Activated naive CD8-positive, alpha-beta T cell treated with anti-CD3 and anti-CD28 coated beads for 36 hours (primary cell): ENCODE measurements around the gene ZNF552. TPM values are rescaled to one million over a fixed set of nuclear protein-coding genes. Genes with fewer than 3 reads are reported as not detected.
A peak's percentile ranks its signal among the peaks of the same experiment; 100 is the strongest.

Experiments
- DNase-seq: peaks from one replicate; pipeline ENCODE4 v3.0.0; 2021
- H3K27ac Mint-ChIP-seq: one replicate; pipeline ENCODE4 v1.8.0; 2022; ENCODE audit warnings: mild to moderate bottlenecking, moderate library complexity, mixed read lengths
- H3K27me3 Mint-ChIP-seq: one replicate; pipeline ENCODE4 v1.8.0; 2022; ENCODE audit warnings: mild to moderate bottlenecking, mixed read lengths
- H3K36me3 Mint-ChIP-seq: one replicate; pipeline ENCODE4 v1.8.0; 2021; ENCODE audit warnings: mild to moderate bottlenecking, mixed read lengths
- H3K4me1 Mint-ChIP-seq: one replicate; pipeline ENCODE4 v1.8.0; 2021; ENCODE audit warnings: mixed read lengths
- H3K4me3 Mint-ChIP-seq: one replicate; pipeline ENCODE4 v1.8.0; 2022; ENCODE audit warnings: mild to moderate bottlenecking, moderate library complexity, mixed read lengths
- H3K9me3 Mint-ChIP-seq: one replicate; pipeline ENCODE4 v1.8.0; 2022; ENCODE audit warnings: mixed read lengths
- total RNA-seq, 2 experiments: library from RNA; stranded (reverse); gene quantifications; one replicate each; pipeline ENCODE4 v1.2.3, GENCODE V29; 2021

The ZNF552 gene
- total RNA-seq, 2 experiments from 2014 or later, result 6.6 to 7.7 TPM

- H3K27ac Mint-ChIP-seq, result peak overlapping the region; percentile 52
- H3K27me3 Mint-ChIP-seq, result no peaks in the 10 kb centered on the region
- peaks cover 81% of the 10 kb centered on the region for H3K36me3 Mint-ChIP-seq
- H3K9me3 Mint-ChIP-seq, result peaks cover 34% of the 10 kb centered on the region
- H3K4me3 Mint-ChIP-seq, result peak overlapping the region; percentile 92
- peaks cover 32% of the 10 kb centered on the region for H3K4me1 Mint-ChIP-seq
- no peak for DNase-seq
These were observed 43.3 kb downstream of the ZNF552 start for GRCh38 chr19:57771417-57771816.

DNA sequence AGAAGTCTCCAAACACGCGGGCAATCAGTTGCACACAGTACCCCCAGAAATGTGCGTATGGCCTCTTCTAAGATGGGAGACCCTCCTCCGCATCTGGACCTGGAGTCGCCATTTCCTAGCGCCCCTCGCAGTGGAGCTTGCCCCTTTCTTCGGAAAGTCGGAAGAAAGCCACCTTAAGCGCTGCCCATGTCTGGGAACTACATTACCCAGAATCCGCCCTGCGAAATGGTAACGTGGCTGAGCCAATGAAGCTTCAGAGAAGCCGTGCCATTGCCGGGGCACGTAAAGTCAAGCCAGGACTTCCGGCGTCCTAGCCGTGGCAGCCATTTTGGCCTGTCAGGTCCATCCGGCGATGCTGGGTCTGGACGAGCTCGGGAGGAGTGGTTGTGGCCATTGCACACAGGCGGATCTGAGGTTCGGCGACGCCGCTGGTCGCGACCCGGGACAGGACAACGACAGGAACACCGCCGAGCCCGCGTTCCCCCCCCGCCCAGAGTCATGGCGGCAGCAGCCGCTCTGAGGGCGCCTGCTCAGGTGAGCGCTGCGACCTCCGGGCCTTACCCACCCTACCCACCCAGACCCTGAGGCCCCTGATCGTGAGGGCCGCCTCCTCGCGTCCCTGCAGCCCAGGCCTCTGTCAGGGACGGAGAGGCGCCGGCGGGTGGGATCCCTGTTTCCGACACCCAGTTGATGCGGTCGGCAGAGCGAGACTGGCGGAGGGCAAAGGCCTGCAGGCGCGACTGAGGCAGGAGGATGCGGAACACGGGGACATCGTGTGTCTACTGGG, 45.2 kb downstream of the ZNF552 start, which contains the start of gene ZNF586:
TSS of gene ZNF586 (plus strand) at position 332 of the 787 bp plus-strand sequence. CDS start at position 499, 167 bp downstream.
- H3K27me3 Mint-ChIP-seq, result no peaks in the 10 kb centered on the region
- H3K4me3 Mint-ChIP-seq, result peak within 1 kb of the TSS; percentile 92
- peaks cover 26% of the 10 kb centered on the region for H3K4me1 Mint-ChIP-seq
- DNase-seq, result peak; percentile 88
- H3K27ac Mint-ChIP-seq, result peak within 1 kb of the TSS; percentile 89
- H3K36me3 Mint-ChIP-seq, result peaks cover 68% of the 10 kb centered on the region
- peaks cover 22% of the 10 kb centered on the region for H3K9me3 Mint-ChIP-seq

GRCh38 chr19:57759096-57759495, 55.6 kb downstream of the ZNF552 start:
- no peaks in the 10 kb centered on the region for H3K27me3 Mint-ChIP-seq
- no peak for DNase-seq
- H3K9me3 Mint-ChIP-seq, result peaks cover 36% of the 10 kb centered on the region
- H3K36me3 Mint-ChIP-seq, result peaks cover 95% of the 10 kb centered on the region
- H3K4me3 Mint-ChIP-seq, result no peak overlapping the region
- H3K27ac Mint-ChIP-seq, result no peak overlapping the region
- no peaks in the 10 kb centered on the region for H3K4me1 Mint-ChIP-seq

- Mint-ChIP-seq H3K4me1 (no peaks in the 10 kb centered on the region), H3K4me3 (no peak overlapping the region), H3K27ac (no peak overlapping the region), H3K27me3 (no peaks in the 10 kb centered on the region), H3K36me3 (peaks cover 95% of the 10 kb centered on the region), H3K9me3 (peaks cover 47% of the 10 kb centered on the region)
- DNase-seq, result no peak
These were observed 56.8 kb downstream of the ZNF552 start for GRCh38 chr19:57757941-57758340.

Other genes starting within 250 kb of the ZNF552 start
- gene ZNF416, start 236.0 kb downstream of the ZNF552 start, total RNA-seq, result 1 to 10 TPM; 5.9 to 7.0 TPM
- gene ZIK1, start 230.8 kb downstream of the ZNF552 start, total RNA-seq, result 10 to 100 TPM; 13.1 to 14.4 TPM
- gene ZNF530, start 215.0 kb downstream of the ZNF552 start, total RNA-seq, result 10 to 100 TPM; 11.0 to 12.2 TPM
- 10 to 100 TPM; 18.8 to 19.5 TPM for gene ZNF134, start 200.7 kb downstream of the ZNF552 start, total RNA-seq
- 1 to 10 TPM; 6.9 to 7.9 TPM for gene ZNF211, start 181.7 kb downstream of the ZNF552 start, total RNA-seq
- gene ZSCAN4, start 146.0 kb downstream of the ZNF552 start, total RNA-seq, result under 1 TPM in 1 of 2 experiments, not detected in 1; 0.14 TPM
- 10 to 100 TPM; 18.2 to 21.4 TPM for gene ZNF551, start 132.9 kb downstream of the ZNF552 start, total RNA-seq
- gene ZNF154, start 105.7 kb downstream of the ZNF552 start, total RNA-seq, result 1 to 10 TPM; 6.3 to 6.7 TPM
- 10 to 100 TPM in 1 of 2 experiments, 1 to 10 TPM in 1; 8.9 to 10.9 TPM for gene ZNF671, start 87.3 kb downstream of the ZNF552 start, total RNA-seq
- 10 to 100 TPM; 12.5 to 15.5 TPM for gene ZNF776, start 68.1 kb downstream of the ZNF552 start, total RNA-seq
- 10 to 100 TPM; 16.1 to 17.9 TPM for gene ZNF586, start 45.2 kb downstream of the ZNF552 start, total RNA-seq
- gene ZNF587B, start 15.4 kb upstream of the ZNF552 start, total RNA-seq, result 10 to 100 TPM; 29.3 to 32.6 TPM
- 10 to 100 TPM; 20.6 to 24.3 TPM for gene ZNF587, start 34.9 kb upstream of the ZNF552 start, total RNA-seq
- 10 to 100 TPM; 40.6 to 45.9 TPM for gene ZNF814, start 74.1 kb upstream of the ZNF552 start, total RNA-seq
- 10 to 100 TPM; 11.9 to 12.9 TPM for gene ZNF417, start 101.7 kb upstream of the ZNF552 start, total RNA-seq
- gene ZNF418, start 120.5 kb upstream of the ZNF552 start, total RNA-seq, result 1 to 10 TPM; 5.4 to 6.5 TPM
- gene ZNF256, start 132.8 kb upstream of the ZNF552 start, total RNA-seq, result 10 to 100 TPM; 12.9 to 13.8 TPM
- not detected for gene C19orf18, start 159.6 kb upstream of the ZNF552 start, total RNA-seq
- gene ZNF606, start 187.9 kb upstream of the ZNF552 start, total RNA-seq, result 1 to 10 TPM; 6.9 to 7.0 TPM
- not detected for gene ZSCAN1, start 219.1 kb upstream of the ZNF552 start, total RNA-seq
- gene ZNF135, start 244.4 kb upstream of the ZNF552 start, total RNA-seq, result 1 to 10 TPM; 2.4 to 2.5 TPM